HEK293 (cell line): ENCODE measurements around the gene OR2T2.
"Not testable (repeated sequence)": the region's sequence is repeated elsewhere in the genome, so short reads cannot be mapped to it uniquely, and the experiment has no call there.

Source experiments
- KLF16 ChIP-seq: fragments of 450-650 bp; formaldehyde crosslinking; IDR thresholded peaks from 2 replicates; pipeline ENCODE4 v1.5.1; 2017; ENCODE audit warnings: missing biosample characterization, missing genetic modification characterization
- SETDB1 ChIP-seq: IDR thresholded peaks from one replicate; pipeline ENCODE4 v1.6.1; 2017; ENCODE audit warnings: mild to moderate bottlenecking, low read length, moderate library complexity, mixed read lengths; ENCODE audit not compliant: insufficient read length
- ZBTB17 ChIP-seq: fragments of 450-650 bp; formaldehyde crosslinking; IDR thresholded peaks from 2 replicates; pipeline ENCODE4 v1.5.1; 2016; ENCODE audit warnings: missing biosample characterization, missing genetic modification characterization
- ZNF140 ChIP-seq: fragments of 450-650 bp; formaldehyde crosslinking; IDR thresholded peaks from 2 replicates; pipeline ENCODE4 v1.5.1; 2016; ENCODE audit warnings: missing biosample characterization, missing genetic modification characterization
- ZNF146 ChIP-seq: fragments of 450-650 bp; formaldehyde crosslinking; IDR thresholded peaks from 2 replicates; pipeline ENCODE4 v1.5.1; 2016; ENCODE audit warnings: missing biosample characterization, missing genetic modification characterization
- ZNF529 ChIP-seq: fragments of 450-650 bp; formaldehyde crosslinking; IDR thresholded peaks from 2 replicates; pipeline ENCODE4 v1.5.1; 2017; ENCODE audit warnings: missing genetic modification characterization, missing biosample characterization; ENCODE audit not compliant: insufficient replicate concordance
- ZNF777 ChIP-seq: fragments of 450-650 bp; formaldehyde crosslinking; IDR thresholded peaks from 2 replicates; pipeline ENCODE4 v1.5.1; 2017; ENCODE audit warnings: missing biosample characterization, missing genetic modification characterization, borderline replicate concordance
- TF ChIP-seq, protein P1 (sequence below): fragments of 450-650 bp; formaldehyde crosslinking; IDR thresholded peaks from 2 replicates; pipeline ENCODE4 v1.5.1; 2016; ENCODE audit warnings: missing biosample characterization, missing genetic modification characterization
- TF ChIP-seq, protein P2 (sequence below): fragments of 450-650 bp; formaldehyde crosslinking; IDR thresholded peaks from 2 replicates; pipeline ENCODE4 v1.5.1; 2016; ENCODE audit warnings: missing biosample characterization, missing genetic modification characterization, borderline replicate concordance
- TF ChIP-seq, protein P3 (sequence below): fragments of 450-650 bp; formaldehyde crosslinking; IDR thresholded peaks from 2 replicates; pipeline ENCODE4 v1.5.1; 2017; ENCODE audit warnings: missing biosample characterization, missing genetic modification characterization
- TF ChIP-seq, protein P4 (sequence below): fragments of 450-650 bp; IDR thresholded peaks from 2 replicates; pipeline ENCODE4 v1.5.1; 2018; ENCODE audit warnings: missing biosample characterization, mild to moderate bottlenecking, missing genetic modification characterization

DNA sequence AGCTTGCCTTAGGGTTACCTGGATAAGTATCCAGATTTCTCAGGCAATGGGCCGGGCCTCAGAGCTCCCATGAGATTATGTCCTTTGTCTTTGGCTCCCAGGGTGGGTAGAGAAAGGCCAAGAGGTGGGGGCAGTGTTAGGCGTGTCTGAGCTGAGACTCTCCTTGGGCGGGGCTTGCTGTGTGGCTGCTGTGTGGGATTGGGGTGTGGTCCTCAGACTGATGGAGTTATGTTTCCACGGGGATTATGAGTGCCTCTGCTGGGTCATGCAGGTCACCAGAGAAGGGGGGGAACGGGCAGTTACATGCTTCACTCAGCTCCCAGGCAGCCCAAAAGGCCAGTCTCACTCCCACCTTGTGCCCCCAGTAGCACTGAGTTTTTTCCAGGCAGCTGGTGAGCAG, 51.2 kb downstream of the OR2T2 start:
- TF ChIP-seq, protein P1, sequence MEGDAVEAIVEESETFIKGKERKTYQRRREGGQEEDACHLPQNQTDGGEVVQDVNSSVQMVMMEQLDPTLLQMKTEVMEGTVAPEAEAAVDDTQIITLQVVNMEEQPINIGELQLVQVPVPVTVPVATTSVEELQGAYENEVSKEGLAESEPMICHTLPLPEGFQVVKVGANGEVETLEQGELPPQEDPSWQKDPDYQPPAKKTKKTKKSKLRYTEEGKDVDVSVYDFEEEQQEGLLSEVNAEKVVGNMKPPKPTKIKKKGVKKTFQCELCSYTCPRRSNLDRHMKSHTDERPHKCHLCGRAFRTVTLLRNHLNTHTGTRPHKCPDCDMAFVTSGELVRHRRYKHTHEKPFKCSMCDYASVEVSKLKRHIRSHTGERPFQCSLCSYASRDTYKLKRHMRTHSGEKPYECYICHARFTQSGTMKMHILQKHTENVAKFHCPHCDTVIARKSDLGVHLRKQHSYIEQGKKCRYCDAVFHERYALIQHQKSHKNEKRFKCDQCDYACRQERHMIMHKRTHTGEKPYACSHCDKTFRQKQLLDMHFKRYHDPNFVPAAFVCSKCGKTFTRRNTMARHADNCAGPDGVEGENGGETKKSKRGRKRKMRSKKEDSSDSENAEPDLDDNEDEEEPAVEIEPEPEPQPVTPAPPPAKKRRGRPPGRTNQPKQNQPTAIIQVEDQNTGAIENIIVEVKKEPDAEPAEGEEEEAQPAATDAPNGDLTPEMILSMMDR (tag by site-specific recombination), result not testable (repeated sequence)
- not testable (repeated sequence) for TF ChIP-seq ZNF529; ZNF777; KLF16 (tag by site-specific recombination); SETDB1; ZNF140; ZBTB17 (tag by site-specific recombination); ZNF146 (tag by site-specific recombination)
- TF ChIP-seq, protein P2, sequence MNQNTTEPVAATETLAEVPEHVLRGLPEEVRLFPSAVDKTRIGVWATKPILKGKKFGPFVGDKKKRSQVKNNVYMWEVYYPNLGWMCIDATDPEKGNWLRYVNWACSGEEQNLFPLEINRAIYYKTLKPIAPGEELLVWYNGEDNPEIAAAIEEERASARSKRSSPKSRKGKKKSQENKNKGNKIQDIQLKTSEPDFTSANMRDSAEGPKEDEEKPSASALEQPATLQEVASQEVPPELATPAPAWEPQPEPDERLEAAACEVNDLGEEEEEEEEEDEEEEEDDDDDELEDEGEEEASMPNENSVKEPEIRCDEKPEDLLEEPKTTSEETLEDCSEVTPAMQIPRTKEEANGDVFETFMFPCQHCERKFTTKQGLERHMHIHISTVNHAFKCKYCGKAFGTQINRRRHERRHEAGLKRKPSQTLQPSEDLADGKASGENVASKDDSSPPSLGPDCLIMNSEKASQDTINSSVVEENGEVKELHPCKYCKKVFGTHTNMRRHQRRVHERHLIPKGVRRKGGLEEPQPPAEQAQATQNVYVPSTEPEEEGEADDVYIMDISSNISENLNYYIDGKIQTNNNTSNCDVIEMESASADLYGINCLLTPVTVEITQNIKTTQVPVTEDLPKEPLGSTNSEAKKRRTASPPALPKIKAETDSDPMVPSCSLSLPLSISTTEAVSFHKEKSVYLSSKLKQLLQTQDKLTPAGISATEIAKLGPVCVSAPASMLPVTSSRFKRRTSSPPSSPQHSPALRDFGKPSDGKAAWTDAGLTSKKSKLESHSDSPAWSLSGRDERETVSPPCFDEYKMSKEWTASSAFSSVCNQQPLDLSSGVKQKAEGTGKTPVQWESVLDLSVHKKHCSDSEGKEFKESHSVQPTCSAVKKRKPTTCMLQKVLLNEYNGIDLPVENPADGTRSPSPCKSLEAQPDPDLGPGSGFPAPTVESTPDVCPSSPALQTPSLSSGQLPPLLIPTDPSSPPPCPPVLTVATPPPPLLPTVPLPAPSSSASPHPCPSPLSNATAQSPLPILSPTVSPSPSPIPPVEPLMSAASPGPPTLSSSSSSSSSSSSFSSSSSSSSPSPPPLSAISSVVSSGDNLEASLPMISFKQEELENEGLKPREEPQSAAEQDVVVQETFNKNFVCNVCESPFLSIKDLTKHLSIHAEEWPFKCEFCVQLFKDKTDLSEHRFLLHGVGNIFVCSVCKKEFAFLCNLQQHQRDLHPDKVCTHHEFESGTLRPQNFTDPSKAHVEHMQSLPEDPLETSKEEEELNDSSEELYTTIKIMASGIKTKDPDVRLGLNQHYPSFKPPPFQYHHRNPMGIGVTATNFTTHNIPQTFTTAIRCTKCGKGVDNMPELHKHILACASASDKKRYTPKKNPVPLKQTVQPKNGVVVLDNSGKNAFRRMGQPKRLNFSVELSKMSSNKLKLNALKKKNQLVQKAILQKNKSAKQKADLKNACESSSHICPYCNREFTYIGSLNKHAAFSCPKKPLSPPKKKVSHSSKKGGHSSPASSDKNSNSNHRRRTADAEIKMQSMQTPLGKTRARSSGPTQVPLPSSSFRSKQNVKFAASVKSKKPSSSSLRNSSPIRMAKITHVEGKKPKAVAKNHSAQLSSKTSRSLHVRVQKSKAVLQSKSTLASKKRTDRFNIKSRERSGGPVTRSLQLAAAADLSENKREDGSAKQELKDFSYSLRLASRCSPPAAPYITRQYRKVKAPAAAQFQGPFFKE, result not testable (repeated sequence)
- TF ChIP-seq, protein P3, sequence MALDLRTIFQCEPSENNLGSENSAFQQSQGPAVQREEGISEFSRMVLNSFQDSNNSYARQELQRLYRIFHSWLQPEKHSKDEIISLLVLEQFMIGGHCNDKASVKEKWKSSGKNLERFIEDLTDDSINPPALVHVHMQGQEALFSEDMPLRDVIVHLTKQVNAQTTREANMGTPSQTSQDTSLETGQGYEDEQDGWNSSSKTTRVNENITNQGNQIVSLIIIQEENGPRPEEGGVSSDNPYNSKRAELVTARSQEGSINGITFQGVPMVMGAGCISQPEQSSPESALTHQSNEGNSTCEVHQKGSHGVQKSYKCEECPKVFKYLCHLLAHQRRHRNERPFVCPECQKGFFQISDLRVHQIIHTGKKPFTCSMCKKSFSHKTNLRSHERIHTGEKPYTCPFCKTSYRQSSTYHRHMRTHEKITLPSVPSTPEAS (tag by site-specific recombination), result not testable (repeated sequence)
- TF ChIP-seq, protein P4, sequence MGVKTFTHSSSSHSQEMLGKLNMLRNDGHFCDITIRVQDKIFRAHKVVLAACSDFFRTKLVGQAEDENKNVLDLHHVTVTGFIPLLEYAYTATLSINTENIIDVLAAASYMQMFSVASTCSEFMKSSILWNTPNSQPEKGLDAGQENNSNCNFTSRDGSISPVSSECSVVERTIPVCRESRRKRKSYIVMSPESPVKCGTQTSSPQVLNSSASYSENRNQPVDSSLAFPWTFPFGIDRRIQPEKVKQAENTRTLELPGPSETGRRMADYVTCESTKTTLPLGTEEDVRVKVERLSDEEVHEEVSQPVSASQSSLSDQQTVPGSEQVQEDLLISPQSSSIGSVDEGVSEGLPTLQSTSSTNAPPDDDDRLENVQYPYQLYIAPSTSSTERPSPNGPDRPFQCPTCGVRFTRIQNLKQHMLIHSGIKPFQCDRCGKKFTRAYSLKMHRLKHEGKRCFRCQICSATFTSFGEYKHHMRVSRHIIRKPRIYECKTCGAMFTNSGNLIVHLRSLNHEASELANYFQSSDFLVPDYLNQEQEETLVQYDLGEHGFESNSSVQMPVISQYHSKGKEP (tag by site-specific recombination), result not testable (repeated sequence)
